ENCODE results near the gene THBD. TPM values are rescaled to one million over a fixed set of nuclear protein-coding genes. Genes with fewer than 3 reads are reported as not detected.

Gene THBD
- total RNA-seq, 1 donor: 0.36 TPM

DNA sequence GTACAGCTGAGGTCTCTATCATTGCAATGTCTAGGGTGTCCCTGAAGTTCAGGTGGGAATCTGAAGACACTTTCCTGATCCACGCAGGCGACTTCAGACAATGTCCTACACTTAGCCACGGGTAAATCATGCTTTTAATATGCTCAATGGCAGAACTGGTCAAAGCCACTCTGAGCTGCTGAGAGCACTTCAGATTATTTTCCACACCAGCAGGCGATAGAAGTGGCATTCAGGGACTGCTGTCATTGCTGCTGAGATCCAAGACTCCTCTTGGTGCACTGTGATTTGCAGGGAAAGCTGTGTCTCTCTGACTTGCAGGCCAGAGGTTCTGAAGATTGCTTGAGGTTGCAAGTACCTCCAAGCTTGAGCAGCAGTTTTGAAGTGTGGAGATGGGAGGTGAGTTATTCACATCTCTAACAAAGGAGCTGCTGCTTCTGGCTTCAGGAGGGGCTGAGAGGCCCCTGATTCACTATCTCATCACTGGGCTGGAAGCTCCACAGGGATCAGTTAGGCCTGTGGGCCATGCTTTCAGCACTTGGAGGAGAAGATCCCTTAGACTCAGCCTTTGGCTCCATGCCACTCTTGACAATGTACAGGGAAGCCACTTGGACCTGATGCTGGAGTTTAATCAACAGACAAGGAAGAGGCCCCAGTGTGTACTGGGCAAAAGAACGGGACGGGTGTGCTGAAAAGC lies 17.3 kb downstream of the THBD start:
- H3K27ac ChIP-seq (ENCODE audit: low read depth, low read length): no peak overlapping the region
- H3K36me3 ChIP-seq (ENCODE audit: insufficient read depth, low read length): no peaks in the 10 kb centered on the region
- H4K20me1 ChIP-seq (ENCODE audit: insufficient read depth, low read length): no peaks in the 10 kb centered on the region
- no peak overlapping the region for H3K4me2 ChIP-seq (ENCODE audit: insufficient read depth, low read length)
- H3K4me3 ChIP-seq (ENCODE audit: insufficient read depth, low read length): no peak overlapping the region
- no peak for DNase-seq (ENCODE audit: insufficient read length, low spot score, missing footprints)
- TF ChIP-seq, protein P1, sequence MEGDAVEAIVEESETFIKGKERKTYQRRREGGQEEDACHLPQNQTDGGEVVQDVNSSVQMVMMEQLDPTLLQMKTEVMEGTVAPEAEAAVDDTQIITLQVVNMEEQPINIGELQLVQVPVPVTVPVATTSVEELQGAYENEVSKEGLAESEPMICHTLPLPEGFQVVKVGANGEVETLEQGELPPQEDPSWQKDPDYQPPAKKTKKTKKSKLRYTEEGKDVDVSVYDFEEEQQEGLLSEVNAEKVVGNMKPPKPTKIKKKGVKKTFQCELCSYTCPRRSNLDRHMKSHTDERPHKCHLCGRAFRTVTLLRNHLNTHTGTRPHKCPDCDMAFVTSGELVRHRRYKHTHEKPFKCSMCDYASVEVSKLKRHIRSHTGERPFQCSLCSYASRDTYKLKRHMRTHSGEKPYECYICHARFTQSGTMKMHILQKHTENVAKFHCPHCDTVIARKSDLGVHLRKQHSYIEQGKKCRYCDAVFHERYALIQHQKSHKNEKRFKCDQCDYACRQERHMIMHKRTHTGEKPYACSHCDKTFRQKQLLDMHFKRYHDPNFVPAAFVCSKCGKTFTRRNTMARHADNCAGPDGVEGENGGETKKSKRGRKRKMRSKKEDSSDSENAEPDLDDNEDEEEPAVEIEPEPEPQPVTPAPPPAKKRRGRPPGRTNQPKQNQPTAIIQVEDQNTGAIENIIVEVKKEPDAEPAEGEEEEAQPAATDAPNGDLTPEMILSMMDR (IDR thresholded peaks at IDR 0.05; ENCODE audit: extremely low read depth, low read depth, low read length): no peak
- no peak overlapping the region for H2AFZ ChIP-seq (ENCODE audit: low read length)
- no peaks in the 10 kb centered on the region for H3K4me1 ChIP-seq (ENCODE audit: insufficient read depth, low read length)
- H3K9me3 ChIP-seq (ENCODE audit: low read depth, low read length): no peaks in the 10 kb centered on the region
- no peaks in the 10 kb centered on the region for H3K79me2 ChIP-seq (ENCODE audit: insufficient read depth, low read length)
- H3K27me3 ChIP-seq (ENCODE audit: insufficient read depth, low read length): peaks cover 23% of the 10 kb centered on the region

DNA sequence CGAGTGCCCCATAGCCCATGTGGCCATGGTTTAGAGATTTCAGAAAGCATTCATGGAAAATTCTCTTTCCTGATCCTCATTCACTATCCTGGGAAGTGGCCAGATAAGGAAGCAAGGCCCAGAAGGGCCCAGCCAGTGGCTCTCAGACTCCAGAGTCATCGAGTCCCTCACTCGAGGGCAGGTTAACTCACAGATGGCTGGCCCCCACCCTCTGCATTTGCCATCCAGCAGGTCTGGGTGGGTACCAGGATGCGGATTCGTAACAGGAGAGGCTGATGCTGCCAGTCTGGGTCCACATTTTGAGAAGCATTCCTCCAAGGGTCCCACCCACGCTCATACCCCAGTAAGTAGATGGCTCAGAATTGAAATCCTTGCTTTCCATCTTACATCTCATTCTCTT lies 18.1 kb downstream of the THBD start:
- H3K9me3 ChIP-seq (ENCODE audit: low read depth, low read length): no peaks in the 10 kb centered on the region
- no peak overlapping the region for H2AFZ ChIP-seq (ENCODE audit: low read length)
- no peaks in the 10 kb centered on the region for H3K79me2 ChIP-seq (ENCODE audit: insufficient read depth, low read length)
- H3K4me2 ChIP-seq (ENCODE audit: insufficient read depth, low read length): no peak overlapping the region
- H3K27me3 ChIP-seq (ENCODE audit: insufficient read depth, low read length): peaks cover 15% of the 10 kb centered on the region
- no peak overlapping the region for H3K27ac ChIP-seq (ENCODE audit: low read depth, low read length)
- H3K36me3 ChIP-seq (ENCODE audit: insufficient read depth, low read length): no peaks in the 10 kb centered on the region
- no peak overlapping the region for H3K4me3 ChIP-seq (ENCODE audit: insufficient read depth, low read length)
- no peaks in the 10 kb centered on the region for H3K4me1 ChIP-seq (ENCODE audit: insufficient read depth, low read length)
- TF ChIP-seq, protein P1 (IDR thresholded peaks at IDR 0.05; ENCODE audit: extremely low read depth, low read depth, low read length): no peak
- DNase-seq (ENCODE audit: insufficient read length, low spot score, missing footprints): no peak
- H4K20me1 ChIP-seq (ENCODE audit: insufficient read depth, low read length): no peaks in the 10 kb centered on the region

DNA sequence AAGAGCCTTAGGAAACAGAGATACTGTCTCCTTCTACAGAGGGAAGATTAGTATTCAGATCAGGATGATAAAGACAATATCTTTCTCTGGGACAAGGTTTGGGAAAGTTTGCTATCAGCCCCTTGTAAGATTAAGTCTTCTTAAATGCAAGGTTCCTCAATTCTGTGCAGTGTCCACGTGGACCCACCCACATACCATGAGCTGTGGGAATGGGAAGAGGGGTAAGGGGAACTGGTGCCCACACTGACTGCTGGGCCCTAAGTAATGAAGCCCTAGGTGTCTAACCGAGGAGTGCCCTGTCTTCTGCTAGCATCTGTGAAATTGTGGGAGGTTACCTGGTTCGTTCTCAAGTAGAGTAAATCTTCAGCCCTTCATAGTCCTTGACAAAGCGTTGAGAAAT lies 20.1 kb downstream of the THBD start:
- Histone ChIP-seq H3K79me2 (ENCODE audit: insufficient read depth, low read length) (no peaks in the 10 kb centered on the region), H3K4me3 (ENCODE audit: insufficient read depth, low read length) (no peak overlapping the region), H3K27ac (ENCODE audit: low read depth, low read length) (no peak overlapping the region), H3K4me1 (ENCODE audit: insufficient read depth, low read length) (no peaks in the 10 kb centered on the region), H4K20me1 (ENCODE audit: insufficient read depth, low read length) (no peaks in the 10 kb centered on the region), H3K27me3 (ENCODE audit: insufficient read depth, low read length) (peaks cover 15% of the 10 kb centered on the region), H3K36me3 (ENCODE audit: insufficient read depth, low read length) (no peaks in the 10 kb centered on the region), H2AFZ (ENCODE audit: low read length) (no peak overlapping the region), H3K4me2 (ENCODE audit: insufficient read depth, low read length) (no peak overlapping the region), H3K9me3 (ENCODE audit: low read depth, low read length) (no peaks in the 10 kb centered on the region)
- TF ChIP-seq, protein P1 (IDR thresholded peaks at IDR 0.05; ENCODE audit: extremely low read depth, low read depth, low read length): no peak
- no peak for DNase-seq (ENCODE audit: insufficient read length, low spot score, missing footprints)

DNA sequence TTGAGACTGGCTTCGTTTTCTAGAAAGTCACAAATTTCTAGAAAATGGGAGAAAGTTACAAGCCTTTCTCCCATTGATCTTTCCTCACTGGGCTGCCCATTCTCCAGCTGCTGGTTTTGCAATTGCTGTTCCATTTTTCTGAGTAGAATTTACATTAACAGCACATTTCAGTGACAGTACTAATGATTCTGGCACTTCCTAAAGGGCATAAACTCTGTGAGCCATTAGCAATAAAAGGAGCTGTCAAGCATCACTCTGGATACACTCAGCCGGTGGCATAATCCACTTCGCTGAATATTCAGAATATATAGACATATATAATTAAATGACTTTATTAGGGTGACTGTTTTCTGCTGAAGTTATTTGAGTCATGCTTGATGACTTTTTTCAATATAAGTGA lies 21.1 kb downstream of the THBD start:
- DNase-seq (ENCODE audit: insufficient read length, low spot score, missing footprints): no peak
- Histone ChIP-seq H3K79me2 (ENCODE audit: insufficient read depth, low read length) (no peaks in the 10 kb centered on the region), H3K36me3 (ENCODE audit: insufficient read depth, low read length) (no peaks in the 10 kb centered on the region), H3K4me1 (ENCODE audit: insufficient read depth, low read length) (no peaks in the 10 kb centered on the region), H3K27me3 (ENCODE audit: insufficient read depth, low read length) (peaks cover 11% of the 10 kb centered on the region), H3K4me3 (ENCODE audit: insufficient read depth, low read length) (no peak overlapping the region), H3K27ac (ENCODE audit: low read depth, low read length) (no peak overlapping the region), H2AFZ (ENCODE audit: low read length) (no peak overlapping the region), H3K9me3 (ENCODE audit: low read depth, low read length) (no peaks in the 10 kb centered on the region), H3K4me2 (ENCODE audit: insufficient read depth, low read length) (no peak overlapping the region), H4K20me1 (ENCODE audit: insufficient read depth, low read length) (no peaks in the 10 kb centered on the region)
- TF ChIP-seq, protein P1 (IDR thresholded peaks at IDR 0.05; ENCODE audit: extremely low read depth, low read depth, low read length): no peak
